H1 (cell line): ENCODE measurements around the gene TSPAN9. TPM values are rescaled to one million over a fixed set of nuclear protein-coding genes. Genes with fewer than 3 reads are reported as not detected.

Experiments used
- CTCF ChIA-PET: fragments of 300-600 bp; sonication (Branson Sonifier 250); formaldehyde crosslinking; loops from one replicate; lab custom pipeline; 2021; ENCODE audit not compliant: partially characterized antibody; lab: Charles Lee
- POLR2A ChIA-PET: fragments of 300-600 bp; sonication (Branson Sonifier 250); formaldehyde crosslinking; loops from one replicate; lab custom pipeline; 2021; ENCODE audit warnings: inconsistent platforms; ENCODE audit not compliant: partially characterized antibody; lab: Charles Lee
- DNase-seq, 2 experiments: peaks; one replicate each; pipeline versions ENCODE4 v3.0.0 to v3.0.0-alpha.2; 2010 to 2022; ENCODE audit warnings: low spot score in 2 of 2, low read depth in 1 of 2, mixed read lengths in 1 of 2
- FAIRE-seq: peaks from 2 replicates; lab custom pipeline; 2011; peaks lifted over from hg19 to GRCh38; lab: Jason Lieb, UNC
- H2AFZ ChIP-seq: 2 replicates; pipeline ENCODE4 v1.8.1; 2012; ENCODE audit warnings: low read length, inconsistent platforms
- H2AK5ac ChIP-seq: 2 replicates; pipeline ENCODE4 v1.6.1; 2013; ENCODE audit warnings: low read depth, low read length
- H2BK120ac ChIP-seq: replicated peaks from 2 replicates; pipeline ENCODE3; 2013; ENCODE audit warnings: low read depth, low read length, inconsistent platforms
- H2BK12ac ChIP-seq: 2 replicates; pipeline ENCODE4 v1.6.1; 2013; ENCODE audit warnings: low read depth, low read length
- H2BK15ac ChIP-seq: 2 replicates; pipeline ENCODE4 v1.6.1; 2013; ENCODE audit warnings: low read length
- H2BK20ac ChIP-seq: 2 replicates; pipeline ENCODE4 v1.6.1; 2013; ENCODE audit warnings: low read length
- H2BK5ac ChIP-seq: 2 replicates; pipeline ENCODE4 v1.6.1; 2013; ENCODE audit warnings: low read depth, low read length
- H3K14ac ChIP-seq: 2 replicates; pipeline ENCODE4 v1.6.1; 2013; ENCODE audit warnings: inconsistent platforms; ENCODE audit not compliant: insufficient read length
- H3K18ac ChIP-seq: 2 replicates; pipeline ENCODE4 v1.6.1; 2013; ENCODE audit warnings: low read length; ENCODE audit errors: extremely low read depth
- H3K23ac ChIP-seq: 2 replicates; pipeline ENCODE4 v1.6.1; 2013; ENCODE audit warnings: inconsistent platforms; ENCODE audit not compliant: insufficient read length
- H3K23me2 ChIP-seq: 2 replicates; pipeline ENCODE4 v1.6.1; 2013; ENCODE audit warnings: low read depth, low read length
- H3K27ac ChIP-seq: 2 replicates; pipeline ENCODE4 v1.6.1; 2011; ENCODE audit warnings: low read depth, low read length, inconsistent platforms
- H3K27me3 ChIP-seq, 4 experiments: replicated peaks in 1 of 4; 1 replicate in 1 of 4; 2 replicates in 3 of 4; pipeline versions ENCODE4 v1.6.1 to v1.8.1; 2011 to 2013; ENCODE audit warnings: low read length in 3 of 4, mild to moderate bottlenecking in 3 of 4, inconsistent platforms in 2 of 4, mixed read lengths in 2 of 4, moderate library complexity in 1 of 4; ENCODE audit not compliant: control insufficient read depth in 3 of 4, insufficient read depth in 3 of 4; ENCODE audit errors: extremely low read depth in 1 of 4
- H3K36me3 ChIP-seq, 4 experiments: 2 replicates each; pipeline versions ENCODE4 v1.6.1 to v1.8.1; 2011 to 2013; ENCODE audit warnings: mild to moderate bottlenecking in 4 of 4, low read length in 3 of 4, moderate library complexity in 2 of 4, control low read depth in 1 of 4, inconsistent platforms in 1 of 4; ENCODE audit not compliant: insufficient read depth in 4 of 4, control insufficient read depth in 2 of 4
- H3K4ac ChIP-seq: replicated peaks from 2 replicates; pipeline ENCODE3; 2013; ENCODE audit warnings: low read length, low read depth, mixed read lengths, inconsistent platforms; ENCODE audit not compliant: insufficient read length
- H3K4me1 ChIP-seq, 4 experiments: replicated peaks in 1 of 4; 1 replicate in 1 of 4; 2 replicates in 3 of 4; pipeline versions ENCODE4 v1.6.1 to v1.8.1; 2011 to 2013; ENCODE audit warnings: low read length in 3 of 4, inconsistent platforms in 2 of 4, mixed read lengths in 1 of 4; ENCODE audit not compliant: insufficient read depth in 4 of 4, control insufficient read depth in 3 of 4
- H3K4me2 ChIP-seq, 2 experiments: 2 replicates each; pipeline versions ENCODE4 v1.6.1 to v1.8.1; 2011 to 2013; ENCODE audit warnings: low read depth in 2 of 2, low read length in 2 of 2, control low read depth in 1 of 2, inconsistent platforms in 1 of 2, mild to moderate bottlenecking in 1 of 2; ENCODE audit not compliant: insufficient read depth in 1 of 2
- H3K4me3 ChIP-seq, 4 experiments: fragments of 200-600, 300-600 bp in 1 of 4; sonication (generic), shearing (Covaris generic), sonication (Bioruptor Twin) in 1 of 4; 2 replicates each; pipeline versions ENCODE4 v1.5.1 to v1.8.1; 2011 to 2016; ENCODE audit warnings: low read length in 4 of 4, low read depth in 3 of 4, control low read depth in 2 of 4, inconsistent platforms in 2 of 4, mild to moderate bottlenecking in 2 of 4, mixed read lengths in 1 of 4, moderate library complexity in 1 of 4; ENCODE audit not compliant: insufficient read depth in 2 of 4; ENCODE audit errors: extremely low read depth in 1 of 4
- H3K56ac ChIP-seq: replicated peaks from 2 replicates; pipeline ENCODE3; 2013; ENCODE audit warnings: low read depth, mild to moderate bottlenecking, mixed read lengths, low read length, inconsistent platforms; ENCODE audit not compliant: insufficient read length
- H3K79me1 ChIP-seq: 2 replicates; pipeline ENCODE4 v1.6.1; 2013; ENCODE audit warnings: low read depth, low read length, control low read depth
- H3K79me2 ChIP-seq, 2 experiments: 2 replicates each; pipeline versions ENCODE4 v1.6.1 to v1.8.1; 2012 to 2013; ENCODE audit warnings: low read length in 2 of 2, mild to moderate bottlenecking in 2 of 2, inconsistent platforms in 1 of 2; ENCODE audit not compliant: insufficient read depth in 2 of 2, control insufficient read depth in 1 of 2
- H3K9ac ChIP-seq, 4 experiments: replicated peaks in 1 of 4; 1 replicate in 1 of 4; 2 replicates in 3 of 4; pipeline versions ENCODE4 v1.6.1 to v1.8.1; 2011 to 2013; ENCODE audit warnings: low read depth in 3 of 4, low read length in 3 of 4, control low read depth in 2 of 4, mild to moderate bottlenecking in 2 of 4, moderate library complexity in 2 of 4, inconsistent platforms in 1 of 4; ENCODE audit errors: extremely low read depth in 1 of 4
- H3K9me3 ChIP-seq, 2 experiments: 2 replicates each; pipeline versions ENCODE4 v1.6.1 to v1.8.1; 2012 to 2013; ENCODE audit warnings: mild to moderate bottlenecking in 2 of 2, moderate library complexity in 2 of 2, control low read depth in 1 of 2, inconsistent platforms in 1 of 2, low read depth in 1 of 2, low read length in 1 of 2, mixed read lengths in 1 of 2; ENCODE audit not compliant: insufficient read depth in 2 of 2
- H4K20me1 ChIP-seq, 2 experiments: replicated peaks in 1 of 2; 2 replicates each; pipeline versions ENCODE3 to v1.8.1; 2011 to 2013; ENCODE audit warnings: inconsistent platforms in 2 of 2, low read length in 2 of 2, mild to moderate bottlenecking in 1 of 2; ENCODE audit not compliant: insufficient read depth in 2 of 2, control insufficient read depth in 1 of 2
- H4K5ac ChIP-seq: 2 replicates; pipeline ENCODE4 v1.6.1; 2013; ENCODE audit warnings: low read length, low read depth, mixed read lengths, inconsistent platforms; ENCODE audit not compliant: insufficient read length
- H4K8ac ChIP-seq: 2 replicates; pipeline ENCODE4 v1.8.0; 2013; ENCODE audit warnings: mild to moderate bottlenecking, moderate library complexity, low read length, inconsistent platforms; ENCODE audit not compliant: insufficient read depth; ENCODE audit errors: extremely low read depth
- H4K91ac ChIP-seq: replicated peaks from 2 replicates; pipeline ENCODE3; 2013; ENCODE audit warnings: low read length, mixed read lengths, inconsistent platforms; ENCODE audit not compliant: insufficient read length
- BCL11A ChIP-seq, 2 experiments: IDR thresholded peaks; one replicate each; pipeline ENCODE4 v1.6.1; 2011; ENCODE audit warnings: low read depth in 2 of 2, low read length in 2 of 2, mild to moderate bottlenecking in 2 of 2
- BRCA1 ChIP-seq: IDR thresholded peaks from 2 replicates; pipeline ENCODE4 v1.6.1; 2012; ENCODE audit warnings: low read depth, low read length, improper control_type of control experiment
- CBX5 ChIP-seq: fragments of 300-800, 300-1000 bp; sonication (generic); IDR thresholded peaks from 2 replicates; pipeline ENCODE4 v1.7.1; 2016; ENCODE audit warnings: antibody characterized with exemption, low read length, low read depth
- CEBPB ChIP-seq: IDR thresholded peaks from 2 replicates; pipeline ENCODE4 v1.6.1; 2012; ENCODE audit warnings: low read depth, low read length
- CHD2 ChIP-seq: IDR thresholded peaks from 2 replicates; pipeline ENCODE4 v1.6.1; 2012; ENCODE audit warnings: low read length, improper control_type of control experiment
- CTBP2 ChIP-seq: IDR thresholded peaks from 2 replicates; pipeline ENCODE4 v1.7.0; 2011; ENCODE audit warnings: borderline replicate concordance, mild to moderate bottlenecking, moderate library complexity, mixed read lengths, low read length; ENCODE audit not compliant: insufficient read depth, insufficient read length
- EGR1 ChIP-seq: IDR thresholded peaks from 2 replicates; pipeline ENCODE4 v1.6.1; 2011; ENCODE audit warnings: low read depth, low read length, borderline replicate concordance
- FOSL1 ChIP-seq: IDR thresholded peaks from 2 replicates; pipeline ENCODE4 v1.6.1; 2011; ENCODE audit warnings: mild to moderate bottlenecking, low read depth, low read length, moderate library complexity; ENCODE audit not compliant: insufficient read depth
- HDAC2 ChIP-seq, 2 experiments: fragments of 300-600 bp in 1 of 2; sonication (generic) in 1 of 2; IDR thresholded peaks; 2 replicates each; pipeline ENCODE4 v1.6.1; 2011 to 2012; ENCODE audit warnings: low read depth in 2 of 2, low read length in 2 of 2, mild to moderate bottlenecking in 2 of 2, moderate library complexity in 2 of 2, borderline replicate concordance in 1 of 2, inconsistent platforms in 1 of 2
- MAFK ChIP-seq: IDR thresholded peaks from 2 replicates; pipeline ENCODE4 v1.6.1; 2012; ENCODE audit warnings: low read depth, mild to moderate bottlenecking, improper control_type of control experiment, low read length
- TCF12 ChIP-seq: IDR thresholded peaks from 2 replicates; pipeline ENCODE4 v1.6.1; 2011; ENCODE audit warnings: low read depth, mild to moderate bottlenecking, low read length
- WGBS, 2 experiments: shearing (Covaris generic) in 1 of 2; methylation state at CpG; one replicate each; pipeline versions ENCODE4 v1.1.6 to v1.1.7; 2013 to 2015; ENCODE audit warnings: low lambda C conversion rate in 2 of 2, mixed read lengths in 2 of 2, inconsistent platforms in 1 of 2, low coverage in 1 of 2, missing lambda C conversion rate in 1 of 2; ENCODE audit not compliant: insufficient replicate concordance in 2 of 2, insufficient coverage in 1 of 2, insufficient read length in 1 of 2; ENCODE audit errors: extremely low coverage in 1 of 2, missing lambda C conversion rate in 1 of 2; 5-methylcytosine and 5-hydroxymethylcytosine counted together
- polyA plus RNA-seq, 7 experiments: library from polyadenylated mRNA; depleted of rRNA in 3 of 7; stranded (reverse) in 5 of 7; unstranded in 2 of 7; fragments of >200 nt in 5 of 7; fragments of 200-250 nt in 2 of 7; gene quantifications; 1 replicate in 5 of 7; 2 replicates in 1 of 7; 4 replicates in 1 of 7; pipeline versions ENCODE4 v1.2.1 to v1.2.3, GENCODE V29; 2011 to 2013; ENCODE audit warnings: missing spikeins in 2 of 7, mixed read lengths in 2 of 7
- total RNA-seq: library from RNA; stranded (reverse); fragmentation: NEBNext Ultra II Directional; extraction: Animal tissue kit (Norgen Biotek cat#: 25700); gene quantifications from 2 replicates; pipeline ENCODE4 v1.2.1, GENCODE V29; 2021

Gene TSPAN9
- total and polyA plus RNA-seq, 2 of the 8 experiments (the other 6 are each of a cell fraction or from before 2014, with no cell fraction given), result 11.5 to 29.1 TPM

DNA sequence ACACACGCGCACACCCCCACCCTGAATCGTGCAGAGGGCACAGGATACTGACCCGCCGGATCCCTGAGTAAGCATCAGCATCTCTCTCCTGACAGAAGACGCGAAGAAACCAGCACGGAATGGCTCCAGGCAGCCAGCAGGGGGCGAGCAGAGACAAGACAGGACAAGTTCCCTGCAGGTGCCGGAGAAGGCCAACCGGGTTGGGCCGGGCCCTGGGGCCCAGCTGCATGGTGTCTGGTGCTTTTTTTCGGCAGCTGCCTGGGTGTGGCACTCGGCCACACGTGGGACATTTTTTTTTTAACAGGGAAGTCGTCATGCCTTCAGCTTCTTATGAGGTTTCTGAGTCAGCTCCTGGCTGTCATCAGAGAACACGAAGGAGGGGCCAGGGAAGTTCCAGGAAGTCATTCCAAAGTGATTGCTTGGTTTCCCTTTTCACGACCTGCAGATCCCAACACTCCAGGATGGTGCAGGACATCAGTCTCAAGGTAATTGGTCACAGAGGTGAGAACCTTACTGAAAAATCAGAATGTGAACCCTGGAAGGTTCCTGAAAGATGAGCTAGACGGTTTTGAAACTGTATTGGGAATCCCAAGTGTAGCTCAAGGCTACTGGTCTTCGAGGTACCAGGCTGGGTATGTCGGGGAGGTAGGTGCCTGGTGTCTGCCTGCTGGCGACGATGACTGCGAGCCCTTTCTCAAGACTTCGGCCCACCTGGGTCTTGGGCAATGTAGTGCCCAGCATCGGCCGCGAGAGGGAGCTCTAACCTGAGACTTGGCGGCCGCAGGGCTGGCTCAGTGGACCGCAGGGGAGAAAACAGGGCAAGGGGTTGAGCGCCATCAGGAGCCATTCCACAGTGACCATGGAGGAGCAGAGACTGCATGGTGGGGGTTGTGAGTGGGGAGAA is 223.0 kb downstream of the TSPAN9 start:
- H3K9ac ChIP-seq, result no peak overlapping the region
- no peaks in the 10 kb centered on the region for H3K36me3 ChIP-seq
- WGBS, 2 experiments, result 13% methylated on average over 32 of the region's 32 CpGs; no CpG with 5 or more reads in 1 of the 2 experiments
- H2AK5ac ChIP-seq, result no peak overlapping the region
- no peak overlapping the region for H3K56ac ChIP-seq
- H4K8ac ChIP-seq, result no peak overlapping the region; the same call in 1 of the 2 replicates
- no peak overlapping the region for H3K27ac ChIP-seq
- H3K79me1 ChIP-seq, result no peaks in the 10 kb centered on the region
- H2AFZ ChIP-seq, result peak overlapping the region; percentile 85
- no peak overlapping the region for H2BK12ac ChIP-seq
- H3K9me3 ChIP-seq, result no peaks in the 10 kb centered on the region
- no peaks in the 10 kb centered on the region for H3K79me2 ChIP-seq
- H4K91ac ChIP-seq, result peak overlapping the region; percentile 52
- H3K4me2 ChIP-seq, result peak overlapping the region; percentile 1 to 62; a peak in 3 of 4 replicates
- peaks cover 0 to 4% (median 2%) of the 10 kb centered on the region in 4 experiments; a peak in 2 of 7 replicates for H3K27me3 ChIP-seq
- no peak overlapping the region for H2BK120ac ChIP-seq
- H3K23ac ChIP-seq, result no peak overlapping the region
- H3K14ac ChIP-seq, result no peak overlapping the region
- H3K4me1 ChIP-seq, result peaks cover 0 to 13% (median 4%) of the 10 kb centered on the region in 4 experiments; a peak in 5 of 7 replicates
- H4K5ac ChIP-seq, result no peak overlapping the region
- H3K18ac ChIP-seq, result peak overlapping the region; percentile 75; the same call in 1 of the 2 replicates
- peak overlapping the region; percentile 99 for H2BK15ac ChIP-seq
- peak; percentile 85 to 93 for DNase-seq
- no peaks in the 10 kb centered on the region for H3K23me2 ChIP-seq
- peaks cover 0 to under 1% of the 10 kb centered on the region in 2 experiments for H4K20me1 ChIP-seq
- H2BK20ac ChIP-seq, result no peak overlapping the region; the same call in 1 of the 2 replicates
- no peak overlapping the region for H2BK5ac ChIP-seq
- ChIA-PET CTCF (interaction anchor here (0.6 to 7.6 kb wide), 162 partner anchors 9 to 745 kb away, joined by 3 to 203 read pairs (median 5); partner anchors contain the start of gene CRACR2A), POLR2A (interaction anchor here (0.7 to 1.3 kb wide), 5 partner anchors 11 to 307 kb away, joined by 3 read pairs; no protein-coding TSS in a partner anchor)
- H3K4me3 ChIP-seq, result peak overlapping the region in 3 of 4 experiments; percentile 7 to 42 (median 11); a peak in 3 of 8 replicates
- FAIRE-seq, result peak; percentile 75
- H3K4ac ChIP-seq, result no peak overlapping the region
- no peak for TF ChIP-seq BRCA1
- TF ChIP-seq HDAC2 (IDR thresholded peaks at IDR 0.05; ENCODE audit: borderline replicate concordance in 1 of 2, low read depth in 2 of 2, low read length in 2 of 2), result 0 out of 4 replicates have a peak, but pooled peaks of 1 of the 2 experiments have one; percentile 33
- no peak for TF ChIP-seq EGR1
- TF ChIP-seq FOSL1, result no peak
- 0 out of 2 replicates have a peak, but pooled peaks have one; percentile 52 for TF ChIP-seq TCF12
- TF ChIP-seq CHD2, result no peak
- TF ChIP-seq CBX5, result no peak
- TF ChIP-seq MAFK, result no peak
- TF ChIP-seq BCL11A (IDR thresholded peaks at IDR 0.05; ENCODE audit: low read depth in 2 of 2, low read length in 2 of 2), result no peak
- TF ChIP-seq CTBP2, result no peak
- TF ChIP-seq CEBPB, result peak; percentile 65; the same call in 1 of the 2 replicates
